AG09309 (cell line): ENCODE results near the gene GAL3ST2.
"Not testable (repeated sequence)": the region's sequence is repeated elsewhere in the genome, so short reads cannot be mapped to it uniquely, and the experiment has no call there.

Experiments
- DNase-seq: peaks from one replicate; pipeline ENCODE4 v3.0.0-alpha.2; 2010; ENCODE audit warnings: low read depth
- H3K4me3 ChIP-seq: 2 replicates; pipeline ENCODE4 v1.5.1; 2011; ENCODE audit warnings: mild to moderate bottlenecking, low read depth, low read length, moderate library complexity; ENCODE audit not compliant: control insufficient read depth
- TF ChIP-seq, protein P1 (sequence below): IDR thresholded peaks from 2 replicates; pipeline ENCODE4 v1.5.1; 2011; ENCODE audit warnings: mild to moderate bottlenecking, low read depth, low read length, inconsistent platforms; ENCODE audit not compliant: insufficient read depth, control insufficient read depth; ENCODE audit errors: missing control alignments

The GAL3ST2 gene

DNA sequence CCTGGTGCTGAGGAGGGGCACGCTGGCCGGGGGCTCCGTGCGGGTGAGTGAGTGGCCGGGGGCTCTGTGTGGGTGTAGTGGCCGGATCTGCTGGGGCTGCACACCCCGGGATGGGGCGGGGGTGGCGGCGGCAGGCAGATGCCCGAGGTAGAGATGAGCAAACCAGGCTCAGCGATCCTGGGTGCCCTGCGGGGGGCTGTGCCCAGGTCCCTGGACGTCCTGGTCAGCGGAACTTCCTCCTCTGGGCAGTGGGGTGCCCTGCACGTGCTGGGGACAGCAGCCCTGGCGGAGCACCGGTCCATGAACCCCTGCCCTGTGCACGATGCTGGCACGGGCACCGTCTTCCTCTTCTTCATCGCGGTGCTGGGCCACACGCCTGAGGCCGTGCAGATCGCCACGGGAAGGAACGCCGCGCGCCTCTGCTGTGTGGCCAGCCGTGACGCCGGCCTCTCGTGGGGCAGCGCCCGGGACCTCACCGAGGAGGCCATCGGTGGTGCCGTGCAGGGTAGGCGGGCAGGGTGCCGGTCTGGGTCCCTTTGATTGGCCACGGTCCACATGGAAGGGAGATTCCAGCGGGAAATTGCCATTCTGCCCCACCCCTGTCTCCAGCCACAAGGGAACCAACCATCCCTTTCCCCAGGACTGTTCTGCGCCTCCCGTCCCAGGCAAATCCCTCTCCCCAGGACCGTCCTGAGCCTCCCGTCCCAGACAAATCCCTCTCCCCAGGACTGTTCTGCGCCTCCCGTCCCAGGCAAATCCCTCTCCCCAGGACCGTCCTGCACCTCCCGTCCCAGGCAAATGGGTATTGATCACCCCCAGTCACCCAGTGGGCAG lies 38.2 kb downstream of the GAL3ST2 start:
- TF ChIP-seq, protein P1, sequence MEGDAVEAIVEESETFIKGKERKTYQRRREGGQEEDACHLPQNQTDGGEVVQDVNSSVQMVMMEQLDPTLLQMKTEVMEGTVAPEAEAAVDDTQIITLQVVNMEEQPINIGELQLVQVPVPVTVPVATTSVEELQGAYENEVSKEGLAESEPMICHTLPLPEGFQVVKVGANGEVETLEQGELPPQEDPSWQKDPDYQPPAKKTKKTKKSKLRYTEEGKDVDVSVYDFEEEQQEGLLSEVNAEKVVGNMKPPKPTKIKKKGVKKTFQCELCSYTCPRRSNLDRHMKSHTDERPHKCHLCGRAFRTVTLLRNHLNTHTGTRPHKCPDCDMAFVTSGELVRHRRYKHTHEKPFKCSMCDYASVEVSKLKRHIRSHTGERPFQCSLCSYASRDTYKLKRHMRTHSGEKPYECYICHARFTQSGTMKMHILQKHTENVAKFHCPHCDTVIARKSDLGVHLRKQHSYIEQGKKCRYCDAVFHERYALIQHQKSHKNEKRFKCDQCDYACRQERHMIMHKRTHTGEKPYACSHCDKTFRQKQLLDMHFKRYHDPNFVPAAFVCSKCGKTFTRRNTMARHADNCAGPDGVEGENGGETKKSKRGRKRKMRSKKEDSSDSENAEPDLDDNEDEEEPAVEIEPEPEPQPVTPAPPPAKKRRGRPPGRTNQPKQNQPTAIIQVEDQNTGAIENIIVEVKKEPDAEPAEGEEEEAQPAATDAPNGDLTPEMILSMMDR: no peak
- H3K4me3 ChIP-seq: no peak overlapping the region
- DNase-seq: no peak

- no peak overlapping the region for H3K4me3 ChIP-seq
- DNase-seq: no peak
- TF ChIP-seq, protein P1: no peak
Measured at GRCh38 chr2:241815477-241816430, 39.1 kb downstream of the GAL3ST2 start.

DNA sequence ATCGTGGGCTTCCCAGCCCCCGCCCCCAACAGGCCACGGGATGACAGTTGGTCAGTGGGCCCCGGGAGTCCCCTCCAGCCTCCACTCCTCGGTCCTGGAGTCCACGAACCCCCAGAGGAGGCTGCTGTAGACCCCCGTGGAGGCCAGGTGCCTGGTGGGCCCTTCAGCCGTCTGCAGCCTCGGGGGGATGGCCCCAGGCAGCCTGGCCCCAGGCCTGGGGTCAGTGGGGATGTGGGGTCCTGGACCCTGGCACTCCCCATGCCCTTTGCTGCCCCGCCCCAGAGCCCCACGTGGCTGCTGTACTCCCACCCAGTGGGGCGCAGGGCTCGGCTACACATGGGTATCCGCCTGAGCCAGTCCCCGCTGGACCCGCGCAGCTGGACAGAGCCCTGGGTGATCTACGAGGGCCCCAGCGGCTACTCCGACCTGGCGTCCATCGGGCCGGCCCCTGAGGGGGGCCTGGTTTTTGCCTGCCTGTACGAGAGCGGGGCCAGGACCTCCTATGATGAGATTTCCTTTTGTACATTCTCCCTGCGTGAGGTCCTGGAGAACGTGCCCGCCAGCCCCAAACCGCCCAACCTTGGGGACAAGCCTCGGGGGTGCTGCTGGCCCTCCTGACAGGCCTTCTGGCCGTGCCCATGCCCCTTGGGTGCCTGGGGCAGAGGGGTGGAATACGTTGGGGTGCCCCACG lies 40.0 kb downstream of the GAL3ST2 start:
- TF ChIP-seq, protein P1: no peak
- DNase-seq: no peak

DNA sequence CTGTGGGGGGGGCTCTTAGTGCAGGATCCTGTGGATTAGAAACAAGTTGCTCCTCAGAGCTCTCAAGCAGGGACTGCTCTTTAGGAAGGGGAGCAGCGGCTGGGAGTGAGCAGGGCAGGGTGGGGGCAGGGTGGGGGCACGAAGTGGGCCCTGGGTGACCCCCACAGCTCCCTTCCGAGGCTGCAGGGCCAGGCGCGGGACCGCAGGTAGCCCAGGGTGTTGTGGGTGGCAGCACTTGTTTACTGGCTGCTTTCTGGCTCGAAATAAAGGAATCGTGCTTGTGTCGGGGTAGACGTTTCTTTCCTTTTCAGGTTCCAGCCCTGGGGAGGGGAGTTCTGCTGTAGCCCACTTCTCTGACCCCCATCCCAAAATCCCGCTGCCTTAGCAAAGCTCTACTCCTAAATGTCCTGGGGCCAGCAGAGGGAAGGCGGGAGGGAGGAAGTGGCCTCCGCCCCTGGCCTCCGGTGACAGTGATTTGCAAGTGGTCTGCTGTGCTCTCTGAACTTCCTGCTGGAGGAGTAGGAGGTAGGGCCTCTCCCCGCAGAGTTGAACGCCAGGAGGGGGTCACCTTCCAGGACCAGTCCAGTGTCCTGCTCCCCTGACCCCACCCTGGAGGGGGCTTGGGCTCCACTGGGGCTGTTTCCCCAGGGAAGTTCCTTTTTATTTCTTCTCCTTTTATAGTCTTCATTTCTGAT lies 40.7 kb downstream of the GAL3ST2 start:
- DNase-seq: no peak
- TF ChIP-seq, protein P1: no peak
- H3K4me3 ChIP-seq: no peak overlapping the region

More for the DNA sequence above, 40.0 kb downstream of the GAL3ST2 start:
- H3K4me3 ChIP-seq: no peak overlapping the region

GRCh38 chr2:241817821-241818215 lies 41.2 kb downstream of the GAL3ST2 start:
- DNase-seq, H3K4me3 ChIP-seq: not testable (repeated sequence)

DNA sequence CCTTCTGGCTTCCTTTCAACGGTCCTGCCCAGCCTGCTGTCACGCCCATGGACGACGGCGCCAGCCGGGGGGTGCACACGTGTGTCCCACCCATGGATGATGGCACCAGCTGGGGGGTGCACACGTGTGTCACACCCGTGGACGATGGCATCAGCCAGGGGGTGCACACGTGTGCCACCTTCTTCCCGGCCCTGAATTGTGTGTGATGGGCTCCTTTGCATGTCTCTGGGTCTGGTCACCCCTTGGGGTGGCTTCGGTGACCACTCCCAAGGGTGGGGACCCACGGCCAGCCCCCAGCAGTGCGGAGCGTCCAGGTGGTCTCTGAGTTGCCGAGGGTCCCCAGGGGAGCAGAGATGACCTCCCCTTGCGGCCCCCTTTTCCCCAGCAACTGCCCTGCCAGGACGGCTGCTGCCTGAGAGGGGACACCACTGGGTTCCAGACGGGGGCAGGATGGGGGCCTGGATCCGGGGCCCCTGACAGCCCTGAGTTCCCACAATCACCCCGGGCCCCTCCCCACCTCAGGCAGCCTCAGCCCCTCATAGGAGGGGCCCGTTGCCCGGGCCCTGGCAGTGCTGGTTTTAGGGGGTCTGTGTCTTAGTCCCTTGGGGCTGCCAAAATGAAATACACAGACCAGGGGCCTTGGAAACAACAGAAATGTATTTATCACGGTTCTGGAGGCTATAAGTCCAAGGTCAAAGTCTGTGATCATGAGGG lies 41.8 kb downstream of the GAL3ST2 start:
- no peak for DNase-seq
- H3K4me3 ChIP-seq: no peak overlapping the region
- TF ChIP-seq, protein P1: no peak
